B cell (primary cell): ENCODE results near the gene PRDX3.

ENCODE experiments used
- CTCF ChIP-seq: fragments of 200-600 bp; IDR thresholded peaks from one replicate; pipeline ENCODE4 v1.8.0; 2022; ENCODE audit warnings: antibody characterized with exemption, mild to moderate bottlenecking
- EZH2 ChIP-seq: IDR thresholded peaks from 2 replicates; pipeline ENCODE4 v1.6.1; 2012; ENCODE audit warnings: borderline replicate concordance, low read depth, mild to moderate bottlenecking, moderate library complexity, low read length; ENCODE audit not compliant: insufficient read depth, poor library complexity, severe bottlenecking

DNA sequence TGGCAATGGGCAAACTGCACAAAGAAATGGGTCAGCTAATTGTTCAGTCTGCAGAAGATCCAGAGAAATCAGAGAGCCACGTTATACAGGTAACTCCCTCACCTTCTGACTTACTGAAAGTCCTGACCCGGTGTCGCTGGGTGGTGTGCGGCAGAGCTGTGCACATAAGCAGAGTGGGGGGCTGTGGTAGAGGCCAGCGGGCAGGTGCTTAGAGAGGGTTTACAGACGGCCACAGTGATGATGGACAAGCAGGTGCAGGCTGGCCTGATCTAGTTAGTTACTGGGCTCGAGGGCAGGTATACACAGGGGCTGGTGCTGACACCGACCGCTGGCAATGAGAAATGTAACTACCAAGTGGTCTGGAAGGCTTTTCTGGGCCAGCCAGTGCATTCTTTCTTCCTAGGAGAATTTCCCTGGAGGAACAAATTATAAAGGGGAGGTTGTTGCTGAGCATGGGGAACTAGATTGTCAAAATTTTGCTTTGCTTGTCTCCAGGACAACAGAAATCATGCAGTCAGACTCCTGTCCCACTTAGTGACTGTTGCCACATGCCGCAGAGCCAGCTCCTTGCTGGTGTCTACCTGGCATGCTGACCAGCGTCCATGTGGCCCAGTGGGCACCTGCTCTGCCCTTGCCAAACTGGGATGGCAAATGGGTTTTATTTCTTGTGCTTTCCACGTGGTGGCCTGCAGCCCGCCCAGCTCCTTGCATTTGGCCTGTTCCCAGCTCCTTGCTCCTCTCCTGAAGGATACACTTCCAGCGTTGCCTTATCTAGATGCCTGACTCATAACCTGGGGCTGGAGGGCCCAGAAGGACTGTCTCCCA is 45.9 kb downstream of the PRDX3 start:
- TF ChIP-seq CTCF (no peak), EZH2 (no peak)
